Type B pancreatic cell (in vitro differentiated cells): Measurements from ENCODE around the gene GPR151. TPM values are rescaled to one million over a fixed set of nuclear protein-coding genes. Genes with fewer than 3 reads are reported as not detected.

ENCODE experiments used
- DNase-seq: peaks from one replicate; pipeline ENCODE4 v3.0.0; 2021; ENCODE audit warnings: mixed read lengths; ENCODE audit not compliant: unreplicated experiment; ENCODE audit errors: extremely low spot score
- H3K27ac Mint-ChIP-seq: 2 replicates; pipeline ENCODE4 v1.8.0; 2021; ENCODE audit warnings: mild to moderate bottlenecking, mixed read lengths
- H3K27me3 Mint-ChIP-seq: 2 replicates; pipeline ENCODE4 v1.8.0; 2021; ENCODE audit warnings: mixed read lengths
- H3K36me3 Mint-ChIP-seq: 2 replicates; pipeline ENCODE4 v1.8.0; 2021; ENCODE audit warnings: mixed read lengths
- H3K4me1 Mint-ChIP-seq: one replicate; pipeline ENCODE4 v1.8.0; 2021; ENCODE audit warnings: mixed read lengths; ENCODE audit not compliant: unreplicated experiment
- H3K4me3 Mint-ChIP-seq: 2 replicates; pipeline ENCODE4 v1.8.0; 2021; ENCODE audit warnings: mild to moderate bottlenecking, mixed read lengths
- H3K9me3 Mint-ChIP-seq: 2 replicates; pipeline ENCODE4 v1.8.0; 2021; ENCODE audit warnings: mixed read lengths
- CTCF ChIP-seq: fragments of 200-600 bp; sonication (generic); conservative IDR thresholded peaks from 2 replicates; pipeline ENCODE4 v1.5.0; 2021; ENCODE audit warnings: antibody characterized with exemption, mild to moderate bottlenecking
- total RNA-seq: library from RNA; stranded (reverse); gene quantifications from 2 replicates; pipeline ENCODE4 v1.2.1, GENCODE V29; 2021; ENCODE audit warnings: low replicate concordance

Gene GPR151
- total RNA-seq, 1 donor from 2014 or later: not detected

GRCh38 chr5:146528236-146528635 is 12.2 kb upstream of the GPR151 start:
- Mint-ChIP-seq H3K4me3 (no peak overlapping the region), H3K4me1 (peaks cover 2% of the 10 kb centered on the region)
- TF ChIP-seq CTCF: peak; percentile 24

GRCh38 chr5:146527785-146528184 is 11.8 kb upstream of the GPR151 start:
- DNase-seq: no peak
- TF ChIP-seq CTCF: no peak
- Mint-ChIP-seq H3K27me3 (peaks cover 4% of the 10 kb centered on the region), H3K9me3 (no peaks in the 10 kb centered on the region), H3K4me1 (no peaks in the 10 kb centered on the region), H3K27ac (no peak overlapping the region), H3K4me3 (no peak overlapping the region), H3K36me3 (no peaks in the 10 kb centered on the region)

More at GRCh38 chr5:146528236-146528635, 12.2 kb upstream of the GPR151 start:
- no peak for DNase-seq
- H3K36me3 Mint-ChIP-seq: no peaks in the 10 kb centered on the region
- no peaks in the 10 kb centered on the region for H3K9me3 Mint-ChIP-seq
- H3K27me3 Mint-ChIP-seq: peaks cover 4% of the 10 kb centered on the region
- no peak overlapping the region for H3K27ac Mint-ChIP-seq

GRCh38 chr5:146523698-146524097 is 7.7 kb upstream of the GPR151 start:
- no peak for DNase-seq
- Mint-ChIP-seq H3K9me3 (no peaks in the 10 kb centered on the region), H3K4me1 (no peaks in the 10 kb centered on the region), H3K4me3 (no peak overlapping the region), H3K27me3 (peaks cover 4% of the 10 kb centered on the region), H3K27ac (no peak overlapping the region), H3K36me3 (no peaks in the 10 kb centered on the region)
- TF ChIP-seq CTCF: no peak

DNA sequence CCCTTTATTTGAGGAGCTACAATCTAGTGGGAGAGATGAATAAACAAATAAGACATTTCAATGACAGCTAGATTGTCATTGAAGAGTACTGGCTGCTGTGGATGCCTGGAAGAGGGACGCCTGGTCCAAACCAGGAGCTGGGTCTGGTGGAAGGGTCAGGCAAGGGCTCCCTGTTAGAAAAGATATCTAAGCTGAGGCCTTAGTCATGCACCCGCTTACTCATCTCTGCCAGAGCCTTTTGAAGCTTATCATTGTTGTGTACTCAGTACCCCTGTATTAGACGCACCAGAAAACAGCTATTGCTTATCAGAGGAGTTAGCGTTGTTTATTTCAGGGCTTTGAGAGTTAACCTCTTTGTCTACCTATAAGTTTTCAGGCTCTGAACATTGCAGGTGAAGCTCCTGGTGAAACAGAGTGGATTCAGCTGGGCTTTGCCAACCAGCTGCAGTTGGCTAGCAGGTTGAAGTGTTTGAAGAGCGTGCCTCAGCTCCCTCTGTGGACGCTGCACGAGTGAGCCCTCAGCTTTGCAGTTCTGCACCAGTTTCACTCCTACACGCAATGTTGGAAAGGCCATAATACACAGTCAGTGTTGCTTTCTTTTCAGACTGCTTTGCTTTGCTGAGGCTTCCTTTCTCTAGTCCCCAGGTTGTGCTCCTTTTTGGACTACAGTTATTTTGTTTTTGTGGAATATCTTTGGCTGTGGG is 5.6 kb upstream of the GPR151 start:
- no peak for TF ChIP-seq CTCF
- no peak overlapping the region for H3K4me3 Mint-ChIP-seq
- H3K27ac Mint-ChIP-seq: no peak overlapping the region
- H3K36me3 Mint-ChIP-seq: no peaks in the 10 kb centered on the region
- no peaks in the 10 kb centered on the region for H3K4me1 Mint-ChIP-seq
- no peak for DNase-seq
- peaks cover 3% of the 10 kb centered on the region for H3K27me3 Mint-ChIP-seq
- H3K9me3 Mint-ChIP-seq: no peaks in the 10 kb centered on the region

DNA sequence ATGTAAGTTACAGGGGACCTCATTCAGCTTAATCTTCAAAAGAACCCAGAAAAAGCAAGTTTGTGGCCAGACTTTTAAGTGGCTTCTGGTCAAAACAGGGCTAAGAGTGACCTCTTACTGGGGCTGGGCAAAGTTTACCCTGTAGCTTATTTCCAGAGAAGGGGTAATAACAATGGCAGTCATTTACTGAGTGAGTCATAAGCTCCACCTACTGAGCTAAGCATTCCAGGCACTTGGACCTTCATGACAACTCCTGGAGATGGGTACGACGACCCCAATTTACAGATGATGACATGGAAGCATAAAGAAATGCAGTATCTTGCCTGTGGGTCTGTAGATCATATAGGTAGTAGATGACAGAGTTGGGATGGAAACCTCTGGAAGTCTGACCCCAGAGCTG is 4.7 kb upstream of the GPR151 start:
- Mint-ChIP-seq H3K36me3 (no peaks in the 10 kb centered on the region), H3K4me3 (no peak overlapping the region), H3K9me3 (no peaks in the 10 kb centered on the region), H3K4me1 (no peaks in the 10 kb centered on the region), H3K27ac (no peak overlapping the region), H3K27me3 (peaks cover 3% of the 10 kb centered on the region)
- DNase-seq: no peak
- no peak for TF ChIP-seq CTCF
